Smooth muscle cell (in vitro differentiated cells): Measurements from ENCODE around the gene ZNF778. TPM values are rescaled to one million over a fixed set of nuclear protein-coding genes. Genes with fewer than 3 reads are reported as not detected.

Source experiments
- DNase-seq: peaks from one replicate; lab custom pipeline; 2025; ENCODE audit not compliant: unreplicated experiment; lab: John Stamatoyannopoulos, UW
- H2AFZ ChIP-seq: fragments of 200-600 bp; sonication (generic); 2 replicates; pipeline ENCODE4 v1.6.0; 2016; ENCODE audit warnings: antibody characterized with exemption, low read depth, mild to moderate bottlenecking
- H3F3A ChIP-seq: fragments of 200-600 bp; sonication (generic); 2 replicates; pipeline ENCODE4 v1.6.0; 2017; ENCODE audit warnings: antibody characterized with exemption, low read depth
- H3K27ac ChIP-seq: fragments of 200-600 bp; sonication (generic); 2 replicates; pipeline ENCODE4 v1.5.1; 2016; ENCODE audit warnings: low read depth, mild to moderate bottlenecking
- H3K27me3 ChIP-seq: fragments of 200-600 bp; sonication (generic); 2 replicates; pipeline ENCODE4 v1.6.1; 2016; ENCODE audit warnings: low read depth, mild to moderate bottlenecking
- H3K36me3 ChIP-seq: fragments of 200-600 bp; sonication (generic); 2 replicates; pipeline ENCODE4 v1.5.1; 2016; ENCODE audit warnings: low read depth
- H3K4me1 ChIP-seq: fragments of 200-600 bp; sonication (generic); 2 replicates; pipeline ENCODE4 v1.5.1; 2016; ENCODE audit warnings: low read depth
- H3K4me2 ChIP-seq: fragments of 200-600 bp; sonication (generic); 2 replicates; pipeline ENCODE4 v1.6.0; 2016; ENCODE audit warnings: mild to moderate bottlenecking
- H3K4me3 ChIP-seq: fragments of 200-600 bp; sonication (generic); 2 replicates; pipeline ENCODE4 v1.5.1; 2016; ENCODE audit warnings: mild to moderate bottlenecking
- H3K79me2 ChIP-seq: fragments of 200-600 bp; sonication (generic); 2 replicates; pipeline ENCODE4 v1.6.0; 2016; ENCODE audit warnings: low read depth, mild to moderate bottlenecking
- H3K9ac ChIP-seq: fragments of 200-600 bp; sonication (generic); 2 replicates; pipeline ENCODE4 v1.6.0; 2016; ENCODE audit warnings: low read depth
- H3K9me3 ChIP-seq: fragments of 200-600 bp; sonication (generic); replicated peaks from 2 replicates; pipeline ENCODE4 v1.5.1; 2016; ENCODE audit warnings: low read depth
- H4K20me1 ChIP-seq: fragments of 200-600 bp; sonication (generic); 2 replicates; pipeline ENCODE4 v1.6.0; 2016; ENCODE audit warnings: low read depth
- WGBS: methylation state at CpG from one replicate; pipeline ENCODE4 v1.1.7; 2016; ENCODE audit warnings: low lambda C conversion rate; 5-methylcytosine and 5-hydroxymethylcytosine counted together
- polyA plus RNA-seq: library from polyadenylated mRNA; unstranded; fragments of >200 nt; fragmentation: Nextera tagmentation; extraction: Ambion mirVana; gene quantifications from 2 replicates; pipeline ENCODE4 v1.2.1, GENCODE V29; 2016
- total RNA-seq: library from RNA; depleted of rRNA; stranded (reverse); fragments of >200 nt; gene quantifications from 2 replicates; pipeline ENCODE4 v1.2.3, GENCODE V29; 2014
- TF ChIP-seq, protein P1 (sequence below): fragments of 200-600 bp; sonication (generic); IDR thresholded peaks from 2 replicates; pipeline ENCODE4 v1.5.1; 2017; ENCODE audit warnings: borderline replicate concordance, mild to moderate bottlenecking, antibody characterized with exemption; ENCODE audit not compliant: insufficient read depth, poor library complexity, severe bottlenecking

ZNF778 gene
- total RNA-seq, result 6.2 and 6.7 TPM in 2 replicates
- 1.6 and 3.0 TPM in 2 replicates for polyA plus RNA-seq

DNA sequence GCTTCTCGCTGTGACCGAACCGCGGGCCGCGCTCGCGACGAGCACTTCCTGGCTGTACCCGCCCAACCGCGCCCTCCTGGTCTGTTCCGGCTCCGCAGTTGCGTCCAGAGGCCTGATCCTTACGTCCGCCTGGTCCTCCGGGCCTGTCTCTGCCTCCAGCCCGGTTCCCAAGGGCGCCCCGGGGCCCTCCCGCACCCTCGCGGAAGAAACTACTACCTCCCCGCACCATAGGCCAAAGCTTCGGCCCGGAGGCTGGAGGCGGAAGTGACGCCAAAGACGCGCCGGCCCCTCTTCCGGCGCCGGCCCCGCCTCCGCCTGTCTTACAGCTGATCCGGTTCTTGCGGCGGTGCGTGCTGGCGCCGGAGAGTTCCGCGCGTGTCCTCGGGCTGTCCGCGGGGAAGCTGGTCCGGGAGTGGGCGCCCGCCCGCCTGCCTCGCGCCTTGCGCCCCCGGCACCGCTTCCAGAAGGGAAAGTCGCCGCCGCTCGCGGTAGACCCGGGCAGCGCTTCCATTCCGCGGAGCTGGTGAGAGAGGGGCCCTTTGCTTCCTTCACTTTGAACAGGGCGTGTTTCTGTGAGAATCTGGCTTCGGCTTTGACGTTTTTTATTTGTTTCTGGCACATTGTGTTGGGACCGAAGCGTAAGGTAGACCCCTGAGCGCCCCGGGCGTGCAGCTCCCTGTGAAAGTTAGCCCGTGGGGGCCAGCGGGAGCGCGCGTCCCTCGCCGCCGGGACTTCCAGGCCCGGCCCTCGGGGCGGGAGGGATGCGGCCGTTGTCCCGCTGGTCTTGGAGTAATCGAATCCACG, at the start of gene ZNF778:
TSS of gene ZNF778 (plus strand) at position 316 of the 804 bp plus-strand sequence. CDS start 3,425 bp downstream, outside the sequence.
- H4K20me1 ChIP-seq, result peaks cover 7% of the 10 kb centered on the region
- TF ChIP-seq, protein P1, sequence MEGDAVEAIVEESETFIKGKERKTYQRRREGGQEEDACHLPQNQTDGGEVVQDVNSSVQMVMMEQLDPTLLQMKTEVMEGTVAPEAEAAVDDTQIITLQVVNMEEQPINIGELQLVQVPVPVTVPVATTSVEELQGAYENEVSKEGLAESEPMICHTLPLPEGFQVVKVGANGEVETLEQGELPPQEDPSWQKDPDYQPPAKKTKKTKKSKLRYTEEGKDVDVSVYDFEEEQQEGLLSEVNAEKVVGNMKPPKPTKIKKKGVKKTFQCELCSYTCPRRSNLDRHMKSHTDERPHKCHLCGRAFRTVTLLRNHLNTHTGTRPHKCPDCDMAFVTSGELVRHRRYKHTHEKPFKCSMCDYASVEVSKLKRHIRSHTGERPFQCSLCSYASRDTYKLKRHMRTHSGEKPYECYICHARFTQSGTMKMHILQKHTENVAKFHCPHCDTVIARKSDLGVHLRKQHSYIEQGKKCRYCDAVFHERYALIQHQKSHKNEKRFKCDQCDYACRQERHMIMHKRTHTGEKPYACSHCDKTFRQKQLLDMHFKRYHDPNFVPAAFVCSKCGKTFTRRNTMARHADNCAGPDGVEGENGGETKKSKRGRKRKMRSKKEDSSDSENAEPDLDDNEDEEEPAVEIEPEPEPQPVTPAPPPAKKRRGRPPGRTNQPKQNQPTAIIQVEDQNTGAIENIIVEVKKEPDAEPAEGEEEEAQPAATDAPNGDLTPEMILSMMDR, result no peak
- no peaks in the 10 kb centered on the region for H3K9me3 ChIP-seq
- peaks cover 9% of the 10 kb centered on the region for H3K4me1 ChIP-seq
- H3K9ac ChIP-seq, result peak within 1 kb of the TSS; percentile 98
- no peaks in the 10 kb centered on the region for H3F3A ChIP-seq
- H3K79me2 ChIP-seq, result peaks cover 28% of the 10 kb centered on the region
- peak within 1 kb of the TSS; percentile 98 for H3K4me2 ChIP-seq
- H3K4me3 ChIP-seq, result peak within 1 kb of the TSS; percentile 95
- WGBS, result under 1% methylated on average over 81 of the region's 91 CpGs
- peak within 1 kb of the TSS; percentile 94 for H3K27ac ChIP-seq
- DNase-seq, result peak; percentile 55
- no peaks in the 10 kb centered on the region for H3K36me3 ChIP-seq
- peak within 1 kb of the TSS; percentile 95 for H2AFZ ChIP-seq
- H3K27me3 ChIP-seq, result no peaks in the 10 kb centered on the region

- Histone ChIP-seq H3K9ac (no peak overlapping the region), H3K4me3 (no peak overlapping the region), H3K79me2 (no peaks in the 10 kb centered on the region), H3K9me3 (no peaks in the 10 kb centered on the region), H3K27me3 (peaks cover 19% of the 10 kb centered on the region), H2AFZ (no peak overlapping the region), H3K27ac (no peak overlapping the region), H3K4me1 (no peaks in the 10 kb centered on the region), H3F3A (no peaks in the 10 kb centered on the region), H3K4me2 (no peak overlapping the region), H3K36me3 (no peaks in the 10 kb centered on the region), H4K20me1 (no peaks in the 10 kb centered on the region)
- TF ChIP-seq, protein P1, result no peak
- no peak for DNase-seq
- 89% methylated on average over 20 of the region's 23 CpGs for WGBS
Measured at GRCh38 chr16:89168381-89169189, 48.9 kb upstream of the ZNF778 start.

GRCh38 chr16:89169778-89170177, 47.7 kb upstream of the ZNF778 start:
- H3K9ac ChIP-seq, result no peak overlapping the region
- no peaks in the 10 kb centered on the region for H3K9me3 ChIP-seq
- DNase-seq, result no peak
- H3K36me3 ChIP-seq, result no peaks in the 10 kb centered on the region
- no peaks in the 10 kb centered on the region for H3F3A ChIP-seq
- no peak overlapping the region for H3K27ac ChIP-seq
- no peaks in the 10 kb centered on the region for H3K4me1 ChIP-seq
- TF ChIP-seq, protein P1, result no peak
- 87% methylated on average over 13 of the region's 14 CpGs for WGBS
- H3K4me3 ChIP-seq, result no peak overlapping the region
- no peaks in the 10 kb centered on the region for H3K79me2 ChIP-seq
- no peak overlapping the region for H2AFZ ChIP-seq
- H4K20me1 ChIP-seq, result no peaks in the 10 kb centered on the region
- H3K4me2 ChIP-seq, result no peak overlapping the region
- H3K27me3 ChIP-seq, result peaks cover 19% of the 10 kb centered on the region
